Psoas muscle (tissue), 8 donors: Measurements from ENCODE around the gene AGO1. TPM values are rescaled to one million over a fixed set of nuclear protein-coding genes. Genes with fewer than 3 reads are reported as not detected.

Experiments used
- ATAC-seq, 4 donors: fragments of 200-7000 bp; cut with Tn5 transposase; one replicate each; pipeline ENCODE4 v1.9.1; 2020; ENCODE audit warnings: moderate library complexity in 3 of 4, mild to moderate bottlenecking in 2 of 4
- DNase-seq, 2 donors: peaks; one replicate each; pipeline ENCODE4 v3.0.0-alpha.2; 2020
- H3K27ac ChIP-seq: fragments of 200-600 bp; one replicate; pipeline ENCODE4 v1.8.0; 2022
- H3K27me3 ChIP-seq, 3 donors: fragments of 200-600 bp in 1 of 3; one replicate each; pipeline versions ENCODE4 v1.6.1 to v1.8.0; 2013 to 2022; ENCODE audit warnings: low read length in 2 of 3, mild to moderate bottlenecking in 2 of 3, moderate library complexity in 1 of 3; ENCODE audit not compliant: insufficient read depth in 3 of 3
- H3K36me3 ChIP-seq, 2 donors: fragments of 200-600 bp in 1 of 2; one replicate each; pipeline versions ENCODE4 v1.6.1 to v1.8.0; 2013 to 2022; ENCODE audit warnings: low read depth in 1 of 2, mild to moderate bottlenecking in 1 of 2, moderate library complexity in 1 of 2; ENCODE audit not compliant: insufficient read depth in 1 of 2
- H3K4me1 ChIP-seq: fragments of 200-600 bp; one replicate; pipeline ENCODE4 v1.8.0; 2022
- H3K4me3 ChIP-seq: fragments of 200-600 bp; one replicate; pipeline ENCODE4 v1.8.0; 2022; ENCODE audit warnings: mild to moderate bottlenecking
- H3K9me3 ChIP-seq: fragments of 200-600 bp; one replicate; pipeline ENCODE4 v1.8.0; 2022
- CTCF ChIP-seq: fragments of 200-600 bp; IDR thresholded peaks from one replicate; pipeline ENCODE4 v1.8.0; 2022; ENCODE audit warnings: antibody characterized with exemption
- WGBS, 3 donors: extraction: QIAGEN DNeasy Blood & Tissue Kit; methylation state at CpG; one replicate each; pipeline versions ENCODE4 v1.1.6 to v1.1.7; 2013; 5-methylcytosine and 5-hydroxymethylcytosine counted together
- intact Hi-C, 2 donors: fragments of 100-400 bp; cut with DNase I; formaldehyde crosslinking; loops; one replicate each; pipeline versions ENCODE4 v1.11.0 to v1.14.2; 2022
- polyA plus RNA-seq, 3 donors: library from polyadenylated mRNA; stranded (reverse); fragments of 200-250 nt; gene quantifications; one replicate each; pipeline ENCODE4 v1.2.3, GENCODE V29; 2013
- total RNA-seq, 4 donors: library from RNA; stranded (reverse); fragmentation: NEBNext Ultra II Directional in 2 of 4; extraction: Animal tissue kit (Norgen Biotek cat#: 25700) in 2 of 4; gene quantifications; one replicate each; pipeline versions ENCODE4 v1.2.1 to v1.2.4, GENCODE V29; 2021 to 2023
- donor health status: healthy with polysubstance abuse.
- donor health status: DM: no; HTN: no; CAD: no; lungs with moderate emphysema.
- donor health status: Bipolar disorder and iron deficiency.
- donor health status: healthy.
- donor health status: DM: yes; HTN: yes; CAD: no.
- donor health status: DM: no; HTN: no; CAD: no.
- donor health status: DM: no; HTN: no; CAD: no.
- donor health status: DM: yes; HTN: yes; CAD: no.

AGO1 gene
- total and polyA plus RNA-seq, 7 donors, result 2.2 to 16.3 (median 9.8) TPM

- H3K27ac ChIP-seq, result no peak overlapping the region
- ATAC-seq, result no peak
These were observed 35.0 kb upstream of the AGO1 start for GRCh38 chr1:35847935-35848565.

GRCh38 chr1:35850051-35850450 is 33.0 kb upstream of the AGO1 start:
- ATAC-seq, result no peak
- Histone ChIP-seq H3K36me3 (peaks cover 3 to 56% of the 10 kb centered on the region in 2 donors), H3K4me3 (no peak overlapping the region), H3K27ac (no peak overlapping the region), H3K4me1 (peaks cover 24% of the 10 kb centered on the region), H3K27me3 (no peaks in the 10 kb centered on the region), H3K9me3 (no peaks in the 10 kb centered on the region)
- no peak for TF ChIP-seq CTCF
- WGBS, 3 donors, result 73 to 84% (median 76%) methylated on average over 2 of the region's 2 CpGs
- intact Hi-C loops, result no loop called here
- no peak for DNase-seq

More at GRCh38 chr1:35847935-35848565, 35.0 kb upstream of the AGO1 start:
- TF ChIP-seq CTCF, result no peak
- Histone ChIP-seq H3K4me1 (peaks cover 24% of the 10 kb centered on the region), H3K36me3 (peaks cover 0 to 51% of the 10 kb centered on the region in 2 donors), H3K27me3 (no peaks in the 10 kb centered on the region), H3K9me3 (no peaks in the 10 kb centered on the region), H3K4me3 (no peak overlapping the region)
- no peak for DNase-seq
- 82 to 90% (median 86%) methylated on average over 1 of the region's 1 CpG for WGBS, 3 donors
- intact Hi-C loops, result loop anchor here in 1 of 2 donors (10.0 kb wide), 1 partner anchor 207 kb away; no protein-coding TSS in a partner anchor

GRCh38 chr1:35850716-35851115 is 32.3 kb upstream of the AGO1 start:
- Histone ChIP-seq H3K9me3 (no peaks in the 10 kb centered on the region), H3K4me3 (no peak overlapping the region), H3K4me1 (peaks cover 24% of the 10 kb centered on the region), H3K27ac (peak overlapping the region; percentile 0), H3K36me3 (peaks cover 3 to 60% of the 10 kb centered on the region in 2 donors), H3K27me3 (no peaks in the 10 kb centered on the region)
- intact Hi-C loops, result no loop called here
- WGBS, 3 donors, result 68 to 74% (median 74%) methylated on average over 4 to 5 of the region's 5 CpGs
- DNase-seq, result no peak
- no peak for TF ChIP-seq CTCF
- ATAC-seq, result no peak

GRCh38 chr1:35851132-35851869 is 31.7 kb upstream of the AGO1 start:
- no peaks in the 10 kb centered on the region for H3K9me3 ChIP-seq
- peaks cover 24% of the 10 kb centered on the region for H3K4me1 ChIP-seq

More at GRCh38 chr1:35851132-35851869, 31.7 kb upstream of the AGO1 start:
- Histone ChIP-seq H3K27ac (peak overlapping the region; percentile 0), H3K27me3 (no peaks in the 10 kb centered on the region), H3K36me3 (peaks cover 3 to 60% of the 10 kb centered on the region in 2 donors), H3K4me3 (no peak overlapping the region)
- no peak for TF ChIP-seq CTCF
- DNase-seq (no peak), ATAC-seq (peak in 1 of 4 donors; percentile 65)
- intact Hi-C loops, result no loop called here
- 19 to 29% (median 29%) methylated on average over 3 of the region's 3 CpGs for WGBS, 3 donors
